ENCODE data around the gene ITGB5. TPM values are rescaled to one million over a fixed set of nuclear protein-coding genes. Genes with fewer than 3 reads are reported as not detected.

ITGB5 gene
- total RNA-seq, 1 experiment from 2014 or later: 116 TPM

DNA sequence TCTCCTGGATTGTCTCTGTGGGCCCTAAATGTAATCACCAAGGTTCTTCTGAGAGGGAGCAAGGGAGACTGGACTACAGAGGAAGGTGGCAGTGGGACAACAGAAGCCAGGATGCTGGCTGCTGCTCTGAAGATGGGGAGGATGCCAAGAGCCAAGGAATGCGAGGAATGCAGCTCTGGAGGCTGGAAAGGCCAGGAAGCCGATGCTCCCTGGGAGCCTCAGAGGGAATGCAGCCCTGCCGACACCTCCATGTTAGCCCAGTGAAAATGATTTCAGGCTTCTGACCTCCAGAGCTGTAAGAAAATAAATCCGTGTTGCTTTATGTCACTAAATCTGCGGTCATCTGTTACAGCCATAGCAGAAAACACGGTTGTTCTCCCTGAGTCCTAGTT lies 112.8 kb downstream of the ITGB5 start:
- CTCF ChIA-PET: no interaction called here
- Histone ChIP-seq H3K27ac (ENCODE audit: low read depth, low read length, poor library complexity, severe bottlenecking) (peak overlapping the region; percentile 72), H3K9me3 (ENCODE audit: low read depth, low read length, poor library complexity, severe bottlenecking) (no peaks in the 10 kb centered on the region), H3K27me3 (replicated peaks; ENCODE audit: insufficient read depth, low read depth, low read length, poor library complexity) (no peaks in the 10 kb centered on the region), H3K4me3 (ENCODE audit: low read depth, low read length, poor library complexity, severe bottlenecking) (no peak overlapping the region), H3K36me3 (ENCODE audit: insufficient read depth, low read length, poor library complexity, severe bottlenecking) (peaks cover 9% of the 10 kb centered on the region), H3K4me1 (ENCODE audit: insufficient read depth, low read length, poor library complexity, severe bottlenecking) (peaks cover 75% of the 10 kb centered on the region)
- intact Hi-C loops (cut with micrococcal nuclease; ENCODE audit: unreplicated experiment): no loop called here
- no TSS peak for BruUV-seq (replicated peaks)
- POLR2A ChIA-PET (ENCODE audit: low non-redundant PET): no interaction called here
- peak; percentile 55 for DNase-seq (ENCODE audit: low spot score)
- TF ChIP-seq, protein P1, sequence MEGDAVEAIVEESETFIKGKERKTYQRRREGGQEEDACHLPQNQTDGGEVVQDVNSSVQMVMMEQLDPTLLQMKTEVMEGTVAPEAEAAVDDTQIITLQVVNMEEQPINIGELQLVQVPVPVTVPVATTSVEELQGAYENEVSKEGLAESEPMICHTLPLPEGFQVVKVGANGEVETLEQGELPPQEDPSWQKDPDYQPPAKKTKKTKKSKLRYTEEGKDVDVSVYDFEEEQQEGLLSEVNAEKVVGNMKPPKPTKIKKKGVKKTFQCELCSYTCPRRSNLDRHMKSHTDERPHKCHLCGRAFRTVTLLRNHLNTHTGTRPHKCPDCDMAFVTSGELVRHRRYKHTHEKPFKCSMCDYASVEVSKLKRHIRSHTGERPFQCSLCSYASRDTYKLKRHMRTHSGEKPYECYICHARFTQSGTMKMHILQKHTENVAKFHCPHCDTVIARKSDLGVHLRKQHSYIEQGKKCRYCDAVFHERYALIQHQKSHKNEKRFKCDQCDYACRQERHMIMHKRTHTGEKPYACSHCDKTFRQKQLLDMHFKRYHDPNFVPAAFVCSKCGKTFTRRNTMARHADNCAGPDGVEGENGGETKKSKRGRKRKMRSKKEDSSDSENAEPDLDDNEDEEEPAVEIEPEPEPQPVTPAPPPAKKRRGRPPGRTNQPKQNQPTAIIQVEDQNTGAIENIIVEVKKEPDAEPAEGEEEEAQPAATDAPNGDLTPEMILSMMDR (conservative IDR thresholded peaks at IDR 0.05; ENCODE audit: low read depth, low read length): no peak
- TF ChIP-seq EZH2 (IDR thresholded peaks at IDR 0.05; ENCODE audit: borderline replicate concordance, low read depth, low read length, poor library complexity, severe bottlenecking): no peak

DNA sequence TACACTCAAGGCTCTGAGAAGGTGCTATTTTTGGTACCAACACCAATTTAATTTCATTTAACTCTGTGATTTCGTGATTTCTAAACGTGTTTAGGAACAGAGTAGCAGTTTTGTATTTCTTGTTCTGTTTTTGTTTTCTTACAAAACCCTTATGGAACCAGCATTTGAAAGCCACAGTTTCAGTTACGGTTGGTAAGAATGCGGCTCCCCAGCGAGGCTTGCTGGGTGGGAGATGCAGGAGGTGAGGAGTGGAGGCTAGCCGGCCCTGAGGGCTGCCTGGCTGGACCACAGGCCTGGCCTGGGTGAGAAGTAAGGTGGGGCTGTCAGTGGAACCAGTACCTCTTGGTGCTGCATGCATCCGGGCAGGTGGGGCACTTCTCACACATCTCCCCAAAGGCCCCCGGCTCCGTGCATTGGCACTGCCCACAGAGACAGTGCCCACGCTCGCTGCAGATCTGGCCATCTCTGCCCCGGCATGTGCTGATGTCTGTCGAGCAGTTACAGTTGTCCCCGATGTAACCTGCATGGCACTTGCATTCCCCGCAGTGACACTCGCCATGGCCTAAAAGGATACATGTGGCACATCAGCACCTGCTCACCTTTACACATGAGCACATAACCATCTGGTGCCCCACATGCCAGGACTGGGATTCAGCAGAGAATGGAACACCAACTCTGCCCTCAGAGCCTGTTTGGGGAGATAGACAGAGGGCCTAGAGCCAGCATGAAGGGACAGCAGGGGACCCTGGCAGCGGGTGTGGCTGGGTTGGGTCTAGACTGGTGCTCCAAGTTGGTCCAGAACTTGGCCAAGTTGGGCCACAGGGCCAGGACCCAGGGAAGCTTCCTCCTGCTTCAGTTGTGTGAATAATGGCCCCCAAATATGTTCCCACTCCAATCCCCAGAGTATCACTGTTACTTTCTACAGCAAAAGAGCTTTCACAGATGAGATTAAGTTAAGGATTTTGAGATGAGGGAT lies 113.5 kb downstream of the ITGB5 start:
- intact Hi-C loops (cut with micrococcal nuclease; ENCODE audit: unreplicated experiment): no loop called here
- Histone ChIP-seq H3K4me3 (ENCODE audit: low read depth, low read length, poor library complexity, severe bottlenecking) (no peak overlapping the region), H3K36me3 (ENCODE audit: insufficient read depth, low read length, poor library complexity, severe bottlenecking) (peaks cover 16% of the 10 kb centered on the region), H3K27ac (ENCODE audit: low read depth, low read length, poor library complexity, severe bottlenecking) (peak overlapping the region; percentile 72), H3K9me3 (ENCODE audit: low read depth, low read length, poor library complexity, severe bottlenecking) (no peaks in the 10 kb centered on the region), H3K4me1 (ENCODE audit: insufficient read depth, low read length, poor library complexity, severe bottlenecking) (peaks cover 69% of the 10 kb centered on the region), H3K27me3 (replicated peaks; ENCODE audit: insufficient read depth, low read depth, low read length, poor library complexity) (no peaks in the 10 kb centered on the region)
- TF ChIP-seq EZH2 (IDR thresholded peaks at IDR 0.05; ENCODE audit: borderline replicate concordance, low read depth, low read length, poor library complexity, severe bottlenecking): no peak
- TF ChIP-seq, protein P1 (conservative IDR thresholded peaks at IDR 0.05; ENCODE audit: low read depth, low read length): no peak
- POLR2A ChIA-PET (ENCODE audit: low non-redundant PET): no interaction called here
- CTCF ChIA-PET: no interaction called here
- DNase-seq (ENCODE audit: low spot score): no peak
- BruUV-seq (replicated peaks): no TSS peak

DNA sequence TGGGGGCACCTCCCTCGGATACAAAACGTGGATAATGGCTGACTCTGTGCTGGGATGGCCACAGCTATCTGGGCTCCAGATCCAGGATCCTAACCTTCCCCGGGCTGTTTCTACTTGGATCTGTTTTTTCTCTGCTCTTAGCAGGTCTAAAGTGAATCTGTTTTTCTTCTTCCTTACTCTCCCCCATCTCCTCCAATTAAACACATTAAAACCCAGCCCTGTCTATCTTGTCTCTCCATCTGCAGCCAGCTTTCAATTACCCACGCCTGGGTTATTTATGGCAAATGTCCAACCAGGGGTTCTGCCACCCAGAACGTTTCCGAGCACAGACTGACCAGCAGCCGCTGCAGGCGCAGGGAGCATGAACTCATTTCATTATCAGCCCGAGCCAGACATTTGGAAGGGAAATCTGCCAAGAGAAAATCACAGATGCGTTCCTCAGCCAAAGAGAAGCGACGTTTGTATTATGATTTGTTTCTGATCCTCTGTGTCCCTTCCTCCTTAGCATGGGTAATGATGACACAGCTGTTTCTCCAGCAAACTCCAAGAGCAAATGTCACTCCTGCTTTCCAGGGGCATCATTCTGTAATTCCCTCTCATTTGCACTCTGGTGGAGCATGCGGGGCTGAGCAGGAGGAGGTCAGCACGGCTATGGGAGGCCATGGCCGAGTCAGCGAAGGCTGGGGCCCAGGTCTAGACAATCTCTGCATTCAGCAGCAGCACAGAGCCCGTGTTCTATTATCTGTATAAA lies 114.9 kb downstream of the ITGB5 start:
- TF ChIP-seq EZH2 (IDR thresholded peaks at IDR 0.05; ENCODE audit: borderline replicate concordance, low read depth, low read length, poor library complexity, severe bottlenecking): no peak
- TF ChIP-seq, protein P1 (conservative IDR thresholded peaks at IDR 0.05; ENCODE audit: low read depth, low read length): no peak
- no peaks in the 10 kb centered on the region for H3K9me3 ChIP-seq (ENCODE audit: low read depth, low read length, poor library complexity, severe bottlenecking)
- H3K4me3 ChIP-seq (ENCODE audit: low read depth, low read length, poor library complexity, severe bottlenecking): no peak overlapping the region
- no TSS peak for BruUV-seq (replicated peaks)
- ChIA-PET POLR2A (ENCODE audit: low non-redundant PET) (interaction anchor here (0.7 kb wide), 1 partner anchor 13 kb away, joined by 17 read pairs; no protein-coding TSS in a partner anchor), CTCF (interaction anchor here (1.4 kb wide), 1 partner anchor 11 kb away, joined by 9 read pairs; no protein-coding TSS in a partner anchor)
- peaks cover 24% of the 10 kb centered on the region for H3K36me3 ChIP-seq (ENCODE audit: insufficient read depth, low read length, poor library complexity, severe bottlenecking)
- peak overlapping the region; percentile 72 for H3K27ac ChIP-seq (ENCODE audit: low read depth, low read length, poor library complexity, severe bottlenecking)
- peaks cover 55% of the 10 kb centered on the region for H3K4me1 ChIP-seq (ENCODE audit: insufficient read depth, low read length, poor library complexity, severe bottlenecking)
- no peaks in the 10 kb centered on the region for H3K27me3 ChIP-seq (replicated peaks; ENCODE audit: insufficient read depth, low read depth, low read length, poor library complexity)
- DNase-seq (ENCODE audit: low spot score): peak; percentile 63
- intact Hi-C loops (cut with micrococcal nuclease; ENCODE audit: unreplicated experiment): no loop called here
